H1 (cell line): Measurements from ENCODE around the gene FN3KRP. TPM values are rescaled to one million over a fixed set of nuclear protein-coding genes. Genes with fewer than 3 reads are reported as not detected.

Experiments
- CTCF ChIP-seq, 3 experiments: IDR thresholded peaks; 1 replicate in 2 of 3; 2 replicates in 1 of 3; pipeline versions ENCODE4 v1.5.1 to v1.6.1; 2011; ENCODE audit warnings: low read length in 3 of 3, mild to moderate bottlenecking in 3 of 3, inconsistent platforms in 2 of 3, low read depth in 1 of 3, moderate library complexity in 1 of 3; ENCODE audit not compliant: insufficient read depth in 1 of 3; ENCODE audit errors: control extremely low read depth in 1 of 3
- EZH2 ChIP-seq: fragments of 200-600 bp; sonication (generic); IDR thresholded peaks from 2 replicates; pipeline ENCODE4 v1.7.1; 2012; ENCODE audit warnings: low read depth, mild to moderate bottlenecking, moderate library complexity, low read length, inconsistent platforms; ENCODE audit not compliant: severe bottlenecking
- KDM1A ChIP-seq: fragments of 200-600, 300-600 bp; sonication (generic); IDR thresholded peaks from 2 replicates; pipeline ENCODE4 v1.7.1; 2016; ENCODE audit warnings: mild to moderate bottlenecking, low read length, borderline replicate concordance
- polyA plus RNA-seq, 7 experiments: library from polyadenylated mRNA; depleted of rRNA in 3 of 7; stranded (reverse) in 5 of 7; unstranded in 2 of 7; fragments of >200 nt in 5 of 7; fragments of 200-250 nt in 2 of 7; gene quantifications; 1 replicate in 5 of 7; 2 replicates in 1 of 7; 4 replicates in 1 of 7; pipeline versions ENCODE4 v1.2.1 to v1.2.3, GENCODE V29; 2011 to 2013; ENCODE audit warnings: missing spikeins in 2 of 7, mixed read lengths in 2 of 7
- total RNA-seq: library from RNA; stranded (reverse); fragmentation: NEBNext Ultra II Directional; extraction: Animal tissue kit (Norgen Biotek cat#: 25700); gene quantifications from 2 replicates; pipeline ENCODE4 v1.2.1, GENCODE V29; 2021

Gene FN3KRP
- total and polyA plus RNA-seq, 2 of the 8 experiments (the other 6 are each of a cell fraction or from before 2014, with no cell fraction given): 18.1 to 21.4 TPM

DNA sequence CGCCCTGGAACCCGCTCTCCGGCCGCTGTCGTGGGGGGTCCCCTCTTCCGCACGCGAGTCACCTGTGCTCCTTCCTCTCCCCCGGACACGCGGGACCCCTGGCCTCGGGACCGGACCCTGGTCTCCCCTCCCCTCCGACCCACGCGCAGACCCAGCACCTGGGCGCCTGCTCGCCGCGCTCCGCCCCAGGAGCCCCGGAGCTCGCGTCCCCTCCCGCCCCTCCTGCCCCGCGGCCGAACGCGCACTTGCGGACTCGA, 18.8 kb upstream of the FN3KRP start (continued):
- TF ChIP-seq CTCF (IDR thresholded peaks at IDR 0.05; ENCODE audit: control extremely low read depth in 1 of 3, insufficient read depth in 1 of 3, low read depth in 1 of 3, low read length in 3 of 3) (no peak), KDM1A (no peak), EZH2 (peak; percentile 24)
